ENCODE results near the gene TMEM17.
A peak's percentile ranks its signal among the peaks of the same experiment; 100 is the strongest.
"Not testable (repeated sequence)": the region's sequence is repeated elsewhere in the genome, so short reads cannot be mapped to it uniquely, and the experiment has no call there.

TMEM17 gene, protein sequence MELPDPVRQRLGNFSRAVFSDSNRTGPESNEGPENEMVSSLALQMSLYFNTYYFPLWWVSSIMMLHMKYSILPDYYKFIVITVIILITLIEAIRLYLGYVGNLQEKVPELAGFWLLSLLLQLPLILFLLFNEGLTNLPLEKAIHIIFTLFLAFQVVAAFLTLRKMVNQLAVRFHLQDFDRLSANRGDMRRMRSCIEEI

DNA sequence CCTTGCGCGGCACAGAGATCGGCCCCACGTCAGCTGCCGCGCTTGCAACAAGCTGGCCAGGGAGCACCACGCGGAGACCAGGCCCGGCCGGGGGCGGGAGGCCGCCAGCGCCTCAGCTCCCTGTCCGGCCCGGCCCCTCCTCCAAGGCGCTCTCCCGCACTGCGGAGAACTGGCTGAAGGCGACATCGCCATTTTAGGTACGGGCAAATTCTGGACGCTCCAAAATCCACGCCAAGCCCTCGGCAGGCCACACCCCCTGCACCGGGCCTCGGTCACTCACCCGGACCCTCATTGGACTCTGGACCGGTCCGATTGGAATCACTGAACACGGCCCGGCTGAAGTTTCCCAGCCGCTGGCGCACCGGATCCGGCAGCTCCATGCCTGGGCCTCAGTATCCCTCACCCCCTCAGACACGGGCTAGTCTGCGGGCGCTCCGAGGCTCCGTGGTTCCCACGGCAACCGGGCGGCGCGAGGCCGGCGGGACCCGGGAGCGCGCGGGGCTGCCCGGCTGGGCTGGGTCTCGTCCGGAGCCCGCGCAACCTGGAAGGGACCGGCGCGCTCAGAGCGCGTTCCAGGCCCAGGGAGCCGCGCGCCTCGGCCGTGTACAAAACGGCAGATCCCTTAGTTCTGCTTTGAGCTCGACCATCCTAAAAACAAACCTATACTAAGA is at the start of gene TMEM17:
TSS of gene TMEM17 (minus strand) at position 446 of the 671 bp plus-strand sequence. CDS start at position 380, 66 bp downstream.
- peak; percentile 91 for DNase-seq (ENCODE audit: low spot score)

DNA sequence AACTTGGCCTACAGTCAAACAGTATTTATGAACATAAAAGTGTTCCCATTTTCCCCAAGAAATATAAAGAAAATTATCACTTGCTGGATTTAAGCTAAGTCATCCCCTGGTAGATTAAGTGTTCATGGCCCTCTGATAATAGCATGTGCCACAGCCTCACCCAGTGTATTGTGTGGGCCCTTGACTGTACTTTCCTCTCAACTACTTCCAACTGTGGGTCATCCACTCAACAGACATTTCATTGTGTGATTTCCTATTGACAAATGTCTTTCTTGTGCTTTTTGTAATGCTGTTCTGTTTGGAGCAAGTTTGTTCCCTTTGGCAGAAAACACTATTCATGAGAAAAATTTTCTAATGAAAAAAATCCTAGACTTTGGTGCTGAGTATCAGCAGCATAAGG is 48.4 kb upstream of the TMEM17 start:
- no peak for DNase-seq (ENCODE audit: low spot score)

DNA sequence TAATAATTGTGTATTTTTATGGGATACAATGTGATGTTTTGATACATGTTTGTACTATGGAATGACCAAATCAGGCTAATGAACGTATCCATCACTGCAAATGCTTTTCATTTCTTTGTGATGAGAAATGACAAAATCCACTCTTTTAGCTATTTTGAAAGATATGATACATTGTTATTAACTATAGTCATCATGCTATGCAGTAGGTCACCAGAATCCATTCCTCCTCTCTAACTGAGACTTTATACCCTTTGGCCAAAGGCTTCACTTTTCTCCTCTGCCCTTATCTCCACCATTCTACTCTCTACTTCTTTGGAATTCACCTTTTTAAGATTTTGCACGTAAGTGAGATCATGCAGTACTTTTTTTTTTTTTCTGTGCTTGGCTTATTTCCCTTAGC is 44.5 kb upstream of the TMEM17 start:
- DNase-seq (ENCODE audit: low spot score): no peak

DNA sequence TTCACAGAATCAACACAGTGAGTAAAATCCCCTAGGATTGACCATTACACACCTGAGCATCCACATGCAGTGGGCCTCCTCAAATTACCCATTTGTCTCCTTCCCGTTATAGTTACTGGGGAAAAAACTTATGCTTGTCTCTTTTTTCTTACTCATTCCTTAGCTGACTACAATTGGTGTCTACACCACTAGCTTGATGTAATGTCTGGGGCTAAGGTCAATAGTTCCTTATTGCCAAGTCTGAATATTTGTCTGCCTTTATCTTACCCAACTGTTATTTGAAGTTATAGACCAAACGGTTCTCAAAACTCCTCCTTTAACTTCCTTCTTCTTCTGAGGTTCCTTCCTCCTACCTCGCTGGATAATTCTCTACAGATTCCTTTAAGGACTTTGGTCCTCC is 41.9 kb upstream of the TMEM17 start:
- no peak for DNase-seq (ENCODE audit: low spot score)

DNA sequence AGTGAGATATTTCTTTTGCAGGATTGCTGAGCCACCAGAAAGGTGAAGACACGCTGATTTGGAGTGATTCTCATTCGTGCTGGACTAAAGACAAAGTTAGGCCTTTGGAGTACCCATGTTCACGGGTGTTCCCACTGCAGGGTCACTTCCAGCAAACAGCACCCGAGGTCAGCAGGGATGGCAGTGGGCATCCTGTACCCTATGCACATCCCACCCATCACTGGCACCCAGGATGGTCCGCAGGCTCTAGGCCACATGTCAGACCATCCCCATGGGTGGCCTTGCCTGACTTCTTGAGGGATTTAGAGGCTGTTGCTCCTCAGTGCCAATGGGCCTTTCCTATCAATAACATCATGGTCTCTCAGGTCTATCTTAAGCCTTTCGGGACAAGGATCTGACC is 39.3 kb upstream of the TMEM17 start:
- no peak for DNase-seq (ENCODE audit: low spot score)

DNA sequence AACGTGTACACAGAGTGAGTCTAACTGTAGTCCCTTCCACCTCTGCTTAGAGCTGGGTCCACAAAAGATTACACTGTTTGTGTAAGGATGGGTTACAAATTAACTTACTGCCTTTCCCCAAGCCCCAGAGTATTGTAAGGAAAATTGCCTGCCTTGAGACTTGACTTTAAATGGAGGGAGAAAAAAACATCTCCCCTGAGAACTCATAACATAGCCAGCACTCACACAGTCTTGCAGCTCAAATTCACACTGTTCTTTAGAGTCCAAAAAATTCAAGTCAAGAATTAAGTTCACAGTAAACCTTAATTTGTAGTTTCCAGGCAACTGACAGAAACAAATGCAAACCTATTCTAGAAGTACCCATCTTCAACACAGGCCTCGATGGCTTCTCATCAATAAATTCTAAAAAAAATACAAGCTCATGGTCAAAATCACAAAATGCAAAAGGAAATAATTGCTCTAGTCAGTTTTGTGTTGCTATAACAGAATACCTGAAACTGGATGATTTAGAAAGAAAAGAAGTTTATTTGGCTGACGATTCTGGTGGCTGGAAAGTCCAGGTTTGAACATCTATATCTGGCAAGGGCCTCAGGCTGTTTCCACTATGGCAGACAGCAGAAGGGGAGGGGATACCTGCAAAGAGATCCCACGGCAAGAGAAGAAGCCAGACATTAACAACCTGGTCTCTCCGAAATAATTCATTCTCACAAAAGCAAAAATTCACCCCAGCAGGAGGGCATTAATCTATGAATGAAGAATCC is 34.6 kb upstream of the TMEM17 start:
- DNase-seq (ENCODE audit: low spot score): no peak

DNA sequence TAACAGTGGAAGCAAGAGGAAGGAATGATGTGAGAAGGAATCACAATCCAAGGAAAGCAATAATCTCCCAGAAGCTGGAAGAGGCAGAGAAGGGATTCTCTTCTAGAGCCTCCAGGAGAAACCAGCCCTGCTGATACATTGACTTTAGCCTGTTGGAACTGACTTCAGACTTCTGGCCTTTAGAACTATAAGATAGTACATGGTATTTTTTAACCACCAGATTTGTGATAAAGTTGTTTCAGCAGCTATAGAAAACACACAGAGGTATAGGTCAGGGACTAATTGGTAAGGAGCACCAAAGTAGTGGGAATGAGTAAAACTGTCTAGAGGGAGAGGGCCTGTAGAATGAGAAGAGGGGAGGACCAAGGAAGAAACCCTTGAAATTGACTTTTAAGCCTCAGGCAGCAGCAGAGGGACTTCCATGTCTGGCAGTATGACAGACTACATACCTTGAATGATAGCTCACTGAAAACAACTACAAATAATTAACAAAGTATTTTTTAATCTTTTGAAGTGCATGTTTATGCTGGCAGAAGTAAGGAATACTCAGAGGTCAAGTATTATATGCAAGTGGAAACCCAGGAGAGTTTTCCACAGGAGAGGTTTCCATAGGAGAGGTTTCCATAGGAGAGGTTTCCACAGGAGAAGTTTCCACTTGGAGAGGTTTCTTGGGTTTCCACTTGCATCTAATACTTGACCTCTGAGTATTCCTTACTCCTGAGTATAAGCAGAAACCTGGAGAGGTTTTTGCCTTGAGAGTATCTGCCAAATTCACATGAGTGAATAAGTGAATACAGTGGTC is 33.8 kb upstream of the TMEM17 start:
- peak; percentile 11 for DNase-seq (ENCODE audit: low spot score)

DNA sequence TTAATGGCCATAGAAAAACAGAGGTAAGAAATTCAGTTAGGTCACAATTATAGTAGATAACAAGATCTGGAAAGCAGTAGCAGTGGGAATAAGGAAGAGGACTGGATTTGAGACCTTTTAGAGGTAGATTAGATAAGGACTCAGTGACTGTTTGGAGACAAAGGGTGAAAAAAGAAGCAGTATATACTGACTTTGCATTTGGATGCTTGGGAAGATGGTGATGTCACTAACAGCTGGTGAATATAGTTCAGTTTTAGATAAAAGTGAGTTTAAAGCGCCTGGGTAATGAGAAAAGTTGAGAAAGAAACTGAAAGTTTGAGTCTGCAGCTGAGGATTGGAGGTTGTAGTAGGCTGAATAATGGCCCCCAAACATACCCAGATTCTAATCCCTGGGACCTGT is 32.8 kb upstream of the TMEM17 start:
- no peak for DNase-seq (ENCODE audit: low spot score)

DNA sequence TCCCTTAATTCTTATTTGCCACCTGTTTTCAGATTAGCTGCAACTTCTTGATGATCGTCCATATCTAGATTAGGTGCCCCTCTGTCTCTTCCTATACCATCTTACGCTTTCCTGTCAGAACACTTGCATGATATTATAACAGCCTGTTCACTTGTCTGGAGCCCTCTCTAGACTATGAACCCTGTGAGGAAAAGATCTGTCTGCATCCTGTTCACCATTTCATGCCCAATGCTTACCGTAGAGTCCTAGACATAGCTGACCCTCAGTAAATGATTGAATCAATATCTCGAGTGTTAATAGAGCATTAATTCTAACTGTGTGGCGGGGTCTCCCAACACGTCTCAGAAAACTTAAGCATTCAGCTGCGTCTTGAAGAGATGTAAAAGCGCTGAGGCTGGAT is 31.8 kb upstream of the TMEM17 start:
- no peak for DNase-seq (ENCODE audit: low spot score)

DNA sequence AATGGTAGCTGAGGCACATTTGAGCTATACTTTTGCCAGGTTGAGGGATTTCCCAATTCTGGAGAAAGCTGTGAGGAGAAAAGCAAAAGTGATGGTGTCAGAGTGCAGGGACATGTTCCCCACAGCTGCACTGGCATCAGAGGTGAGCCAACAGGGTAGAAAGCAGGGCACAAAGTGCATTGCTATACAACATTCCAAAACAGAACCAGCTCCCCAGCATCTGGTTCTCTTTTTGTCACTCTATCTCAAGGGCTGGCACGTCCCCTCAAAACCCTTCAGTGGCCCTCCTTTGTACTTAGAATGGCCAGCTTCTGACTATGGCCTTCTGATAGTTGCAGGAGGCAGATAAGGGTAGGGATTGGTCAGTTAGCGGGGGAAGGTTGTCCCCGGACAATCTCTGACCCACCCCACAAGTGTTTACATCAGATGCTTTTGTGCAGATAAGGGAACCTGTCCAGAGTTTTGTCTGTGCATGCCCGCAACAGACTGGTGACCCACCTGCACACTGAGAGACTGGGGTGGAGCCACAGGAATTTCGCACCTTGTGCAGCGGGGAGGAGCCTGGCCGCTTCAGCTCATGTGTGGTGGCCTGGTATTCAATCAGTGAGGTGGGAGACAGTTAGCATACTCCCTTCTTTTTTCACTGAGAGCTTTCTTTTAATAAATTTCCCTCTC is 31.0 kb upstream of the TMEM17 start:
- no peak for DNase-seq (ENCODE audit: low spot score)

DNA sequence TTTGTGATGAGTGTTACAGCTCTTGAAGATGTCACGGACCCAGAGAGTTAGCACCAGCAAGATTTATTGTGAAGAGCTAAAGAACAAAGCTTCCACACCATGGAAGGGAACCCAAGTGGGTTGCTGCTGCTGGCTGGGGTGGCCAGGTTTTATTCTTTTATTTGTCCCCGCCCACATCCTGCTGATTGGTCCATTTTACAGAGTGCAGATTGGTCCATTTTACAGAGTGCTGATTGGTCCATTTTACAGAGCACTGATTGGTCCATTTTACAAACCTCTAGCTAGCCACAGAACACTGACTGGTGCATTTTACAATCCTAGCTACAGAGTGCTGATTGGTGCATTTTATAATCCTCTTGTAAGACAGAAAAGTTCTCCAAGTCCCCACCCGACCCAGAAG is 29.5 kb upstream of the TMEM17 start:
- not testable (repeated sequence) for DNase-seq (ENCODE audit: low spot score)

DNA sequence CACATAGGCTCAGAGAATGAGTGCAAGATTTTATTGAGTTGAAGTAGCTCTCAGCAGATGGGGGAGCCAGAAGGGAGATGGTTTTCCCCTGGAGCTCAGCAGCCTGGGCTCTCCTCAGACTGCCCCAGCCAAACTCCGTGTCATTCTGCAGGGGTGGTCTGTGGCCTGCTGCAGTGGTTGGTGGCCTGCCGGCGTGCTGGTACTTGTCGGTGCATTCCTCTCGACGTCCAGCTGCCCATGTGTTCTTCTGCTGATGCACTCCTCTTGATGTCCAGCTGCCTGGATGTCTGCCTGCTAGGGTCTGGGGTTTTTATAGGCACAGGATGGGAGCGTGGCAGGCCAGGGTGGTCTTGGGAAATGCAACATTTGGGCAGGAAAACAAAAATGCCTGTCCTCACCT is 25.6 kb upstream of the TMEM17 start:
- no peak for DNase-seq (ENCODE audit: low spot score)

DNA sequence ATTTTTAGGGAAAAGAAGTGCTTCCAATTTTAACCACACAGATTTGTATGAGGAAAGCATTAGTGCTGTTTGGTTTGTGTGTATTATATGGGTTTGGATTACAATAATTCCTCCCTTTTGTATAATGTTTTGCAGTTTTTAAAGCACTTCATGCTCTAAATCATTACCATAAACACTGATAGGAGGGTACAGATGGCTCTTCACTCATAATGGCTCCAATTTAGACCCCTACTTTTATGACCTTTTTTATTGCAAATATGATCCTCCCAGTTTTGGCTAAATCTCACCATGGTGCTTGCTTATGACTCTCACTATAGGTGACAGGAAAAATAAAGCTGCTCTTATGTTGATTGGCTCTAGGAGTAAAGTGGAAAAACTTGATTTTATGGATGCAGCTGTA is 23.8 kb upstream of the TMEM17 start:
- no peak for DNase-seq (ENCODE audit: low spot score)

DNA sequence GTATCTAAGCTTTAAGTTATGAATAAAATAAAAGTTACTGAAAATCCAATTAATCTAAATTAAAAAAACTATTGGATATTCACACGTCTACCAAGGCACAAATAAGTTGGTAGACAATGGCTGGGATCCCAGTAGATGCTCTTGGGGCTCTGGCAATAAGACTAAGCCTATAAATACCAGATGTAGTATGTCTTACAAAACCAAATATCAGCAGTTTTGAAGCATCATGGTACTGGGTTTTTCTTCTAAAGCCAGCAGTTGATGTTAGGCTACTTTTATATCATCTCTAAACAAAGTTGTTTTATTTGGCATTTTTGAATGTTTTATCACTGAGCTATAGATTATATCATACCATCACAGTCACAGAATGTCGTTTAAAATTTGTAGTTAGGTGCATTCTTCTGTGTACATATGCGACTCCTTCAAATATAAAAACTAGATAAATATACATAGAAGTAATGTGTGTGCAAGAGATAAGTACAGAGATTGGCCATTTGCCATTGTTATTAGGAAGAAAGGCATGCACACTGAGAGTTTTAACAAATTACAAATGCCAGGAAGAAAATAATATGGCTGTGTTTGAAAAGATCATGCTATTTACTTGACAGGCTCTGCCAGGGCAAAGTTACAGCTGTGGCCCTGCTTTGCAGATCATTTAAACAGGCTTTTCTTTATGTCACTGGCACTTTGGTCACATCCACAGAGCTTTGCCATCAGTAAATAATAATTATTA is 21.6 kb upstream of the TMEM17 start:
- DNase-seq (ENCODE audit: low spot score): no peak

DNA sequence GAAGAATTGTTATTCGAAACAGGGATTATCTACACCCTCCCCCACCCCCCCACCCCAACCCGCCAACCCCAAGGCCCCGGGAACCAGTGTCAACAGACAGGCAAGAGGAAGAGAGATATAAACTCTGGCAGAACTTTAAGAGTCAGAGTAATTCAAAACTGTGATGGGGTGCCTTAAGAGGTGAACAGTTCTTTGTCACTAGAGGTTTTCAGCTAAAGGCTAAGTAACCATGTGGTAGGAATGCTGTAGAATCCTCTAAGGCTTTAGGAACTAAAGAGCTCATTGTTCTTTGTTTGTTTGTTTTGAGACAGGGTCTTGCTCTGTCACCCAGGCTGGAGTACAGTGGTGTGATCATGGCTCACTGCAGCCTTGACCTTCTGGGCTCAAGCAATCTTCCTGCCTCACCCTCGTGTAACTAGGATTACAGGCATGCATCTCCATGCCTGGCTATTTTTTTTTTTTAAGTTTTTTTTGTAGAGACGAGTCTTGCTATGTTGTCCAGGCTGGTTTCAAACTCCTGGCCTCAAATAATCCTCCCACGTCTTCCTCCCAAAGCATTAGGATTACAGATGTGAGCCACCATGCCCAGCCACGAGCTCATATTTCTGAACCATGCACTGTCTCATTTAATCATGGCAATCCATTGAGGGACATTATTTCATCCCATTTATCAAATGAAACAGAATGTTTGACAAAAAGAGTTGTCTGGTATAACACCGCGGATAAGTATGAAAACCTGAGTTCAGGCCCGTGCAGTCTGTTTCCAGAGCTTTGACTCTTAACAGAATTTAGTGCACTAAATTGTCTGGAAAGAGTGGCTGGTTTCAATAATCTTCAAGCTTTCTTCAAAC is 20.8 kb upstream of the TMEM17 start:
- no peak for DNase-seq (ENCODE audit: low spot score)

DNA sequence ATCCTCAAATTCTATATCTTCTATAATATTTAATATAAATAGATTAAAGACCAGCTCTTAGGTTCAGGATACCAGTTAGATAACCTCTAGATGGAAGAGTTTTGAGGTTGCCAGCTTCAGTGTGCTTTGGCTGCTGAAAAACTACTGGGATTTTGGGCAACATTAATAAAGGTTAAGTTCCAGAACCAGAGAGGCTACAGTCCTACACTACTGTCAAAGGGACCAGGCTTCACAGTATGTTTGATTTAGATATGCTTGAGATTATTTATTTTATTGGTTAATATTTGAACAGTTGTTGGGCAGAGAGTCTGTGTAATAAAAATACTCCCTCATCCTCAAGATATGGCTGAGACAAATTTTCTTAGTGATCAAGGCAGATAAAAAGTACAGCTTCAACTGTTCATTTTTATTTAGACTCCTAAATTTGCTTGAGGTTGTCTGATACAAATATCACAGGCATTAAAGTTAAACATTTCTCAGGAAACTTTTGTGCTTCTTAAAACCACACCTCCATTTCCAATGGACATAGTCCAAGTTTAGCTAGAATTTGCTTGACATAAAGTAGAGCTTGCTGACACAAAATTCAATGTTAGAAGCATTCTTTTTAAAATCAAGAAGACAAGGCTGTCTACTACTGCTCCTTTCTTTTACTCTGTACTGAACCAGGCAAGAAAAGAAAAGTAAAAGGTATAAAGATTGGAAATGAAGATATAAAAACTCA is 19.7 kb upstream of the TMEM17 start:
- no peak for DNase-seq (ENCODE audit: low spot score)

DNA sequence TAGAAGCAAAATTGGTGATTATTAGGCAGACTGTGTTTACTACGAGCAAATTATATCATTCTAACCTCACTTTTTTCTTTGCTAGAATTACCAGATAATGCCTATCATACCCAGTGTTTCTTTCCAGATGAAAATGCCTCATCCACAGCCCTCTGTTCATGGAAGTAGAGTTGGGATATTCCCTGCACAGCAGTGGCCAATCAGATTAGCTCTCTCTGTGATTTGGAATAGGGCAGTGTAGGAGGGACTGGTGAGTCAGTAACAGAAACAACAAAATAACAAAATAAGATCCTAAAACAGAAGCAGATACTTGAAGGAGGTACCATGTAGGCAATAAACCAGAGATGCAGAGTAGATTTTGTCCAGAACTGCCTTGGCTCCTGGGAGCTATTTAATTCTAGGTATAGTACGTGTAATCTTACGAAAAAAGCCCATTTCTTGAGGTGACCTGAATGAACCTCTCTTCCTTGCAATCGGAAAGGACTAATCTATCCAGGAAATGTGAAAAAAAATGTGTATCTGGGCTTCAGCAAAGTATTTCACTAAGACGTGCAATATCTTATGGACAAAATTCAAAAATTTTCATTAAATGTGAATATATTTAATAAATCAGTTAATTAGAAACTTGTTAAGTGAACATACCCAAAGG is 18.4 kb upstream of the TMEM17 start:
- DNase-seq (ENCODE audit: low spot score): no peak

DNA sequence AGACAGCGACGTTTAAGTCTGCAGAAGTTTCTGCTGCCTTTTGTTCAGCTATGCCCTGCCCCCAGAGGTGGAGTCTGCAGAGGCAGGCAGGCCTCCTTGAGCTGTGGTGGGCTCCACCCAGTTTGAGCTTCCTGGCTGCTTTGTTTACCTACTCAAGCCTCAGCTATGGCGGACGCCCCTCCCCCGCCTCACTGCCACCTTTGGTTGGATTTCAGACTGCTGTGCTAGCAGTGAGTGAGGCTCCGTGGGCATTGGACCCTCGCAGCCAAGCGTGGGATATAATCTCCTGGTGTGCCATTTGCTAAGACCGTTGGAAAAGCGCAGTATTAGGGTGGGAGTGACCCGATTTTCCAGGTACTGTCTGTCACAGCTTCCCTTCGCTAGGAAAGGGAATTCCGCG is 15.1 kb upstream of the TMEM17 start:
- DNase-seq (ENCODE audit: low spot score): not testable (repeated sequence)

DNA sequence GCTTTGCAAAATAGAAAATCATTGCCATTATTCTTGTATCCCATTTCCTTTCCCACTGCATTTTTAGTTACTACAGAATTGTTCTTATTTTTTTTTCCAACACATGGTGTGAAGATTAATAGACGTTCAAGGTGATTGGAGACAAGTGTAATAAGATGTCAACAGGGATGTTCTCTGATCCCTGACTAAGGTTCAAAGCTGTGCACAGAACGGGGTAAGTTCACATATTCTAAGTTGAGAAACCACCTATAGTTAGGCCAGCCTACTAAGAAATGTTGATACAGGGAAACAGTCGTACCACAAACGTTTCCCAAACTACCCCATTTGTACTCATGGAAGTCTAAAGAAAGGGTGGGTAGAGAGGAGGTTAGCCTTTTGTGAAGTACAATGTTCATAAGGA is 6.4 kb upstream of the TMEM17 start:
- DNase-seq (ENCODE audit: low spot score): no peak

All from AG08396 (cell line).